ENCODE data around the gene ZNF326.
"Not testable (repeated sequence)": the region's sequence is repeated elsewhere in the genome, so short reads cannot be mapped to it uniquely, and the experiment has no call there.

ZNF326 gene

GRCh38 chr1:89999208-89999607, 4.3 kb downstream of the ZNF326 start:
- DNase-seq = no peak

GRCh38 chr1:89999628-90000027, 4.7 kb downstream of the ZNF326 start:
- peak in 1 of 2 experiments; percentile 1 for DNase-seq

DNA sequence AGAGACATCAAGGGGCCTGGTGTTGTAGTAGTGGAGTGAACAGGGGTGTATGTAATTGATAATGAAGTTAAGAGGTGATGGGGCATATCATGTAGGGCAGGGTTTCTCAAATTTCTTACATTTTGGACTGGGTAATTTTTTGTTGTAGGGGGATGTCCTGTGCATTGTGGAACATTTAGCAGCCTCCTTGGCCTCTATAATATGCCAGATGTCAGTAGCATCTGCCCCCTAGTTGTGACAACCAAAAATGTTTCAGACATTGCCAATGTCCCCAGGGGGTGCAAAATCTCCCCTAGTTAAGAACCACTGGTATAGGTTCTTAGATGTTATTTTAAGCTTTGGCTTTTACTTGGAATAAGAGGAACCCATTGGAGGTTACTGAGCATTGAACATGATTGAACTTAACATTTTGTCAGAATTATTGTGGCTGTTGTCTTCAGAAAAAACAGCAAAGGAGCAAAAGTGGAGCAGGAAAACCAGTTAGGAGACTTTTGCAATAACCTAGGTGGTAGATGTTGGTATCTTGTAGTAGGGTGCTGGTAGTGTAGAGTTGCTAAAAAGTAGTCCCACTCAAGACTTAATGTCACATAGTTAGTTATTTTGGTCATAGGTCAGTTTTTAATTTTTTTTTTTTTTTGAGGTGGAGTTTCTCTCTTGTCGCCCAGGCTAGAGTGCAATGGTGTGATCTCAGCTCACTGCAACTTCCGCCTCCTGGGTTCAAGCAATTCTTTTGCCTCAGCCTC, 6.2 kb downstream of the ZNF326 start:
- no peak for DNase-seq

- no peak for DNase-seq
Measured at GRCh38 chr1:90007979-90008404, 13.1 kb downstream of the ZNF326 start.

DNA sequence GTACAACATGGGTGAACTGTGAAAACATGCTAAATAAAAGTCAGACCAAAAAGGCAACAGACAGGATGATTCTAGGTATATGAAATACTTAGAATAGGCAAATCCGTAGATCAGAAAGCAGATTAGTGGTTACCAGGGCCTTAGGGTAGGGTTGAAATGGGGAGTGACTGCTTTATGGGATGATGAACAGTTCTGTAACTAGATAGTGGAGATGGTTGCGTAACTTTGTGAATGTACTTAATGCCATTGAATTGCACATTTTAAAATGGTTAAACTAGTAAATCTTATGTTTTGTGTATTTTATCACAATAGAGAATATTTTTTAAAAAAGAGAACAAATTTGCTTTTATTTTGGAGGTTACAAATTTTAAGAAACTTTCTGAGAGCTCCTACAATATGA, 17.4 kb downstream of the ZNF326 start:
- DNase-seq = no peak

GRCh38 chr1:90023691-90024090, 28.8 kb downstream of the ZNF326 start:
- DNase-seq = no peak

- no peak for DNase-seq
Measured at GRCh38 chr1:90027281-90027680, 32.4 kb downstream of the ZNF326 start.

DNA sequence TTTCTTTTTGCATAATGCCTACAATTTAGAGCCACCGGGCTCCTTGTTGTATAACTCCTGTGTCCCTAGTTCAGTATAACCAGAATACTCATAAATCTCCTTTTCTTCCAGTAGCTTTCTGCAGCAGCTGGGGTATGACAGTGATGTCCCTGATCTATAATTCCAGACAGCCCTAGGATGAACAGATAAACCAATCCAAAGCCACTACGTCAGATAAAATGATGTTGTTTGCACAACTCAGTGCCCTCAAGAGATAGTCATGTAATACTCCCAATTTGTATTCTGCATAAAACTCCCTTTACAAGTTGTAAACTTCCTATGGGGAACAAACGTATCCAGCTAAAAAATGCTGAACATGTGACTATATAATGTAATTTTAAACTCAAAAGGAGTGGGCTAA, 44.7 kb downstream of the ZNF326 start:
- DNase-seq = no peak

- no peak for DNase-seq
Measured at GRCh38 chr1:90043586-90043985, 48.7 kb downstream of the ZNF326 start.

GRCh38 chr1:90044346-90044745, 49.4 kb downstream of the ZNF326 start:
- DNase-seq = no peak

DNA sequence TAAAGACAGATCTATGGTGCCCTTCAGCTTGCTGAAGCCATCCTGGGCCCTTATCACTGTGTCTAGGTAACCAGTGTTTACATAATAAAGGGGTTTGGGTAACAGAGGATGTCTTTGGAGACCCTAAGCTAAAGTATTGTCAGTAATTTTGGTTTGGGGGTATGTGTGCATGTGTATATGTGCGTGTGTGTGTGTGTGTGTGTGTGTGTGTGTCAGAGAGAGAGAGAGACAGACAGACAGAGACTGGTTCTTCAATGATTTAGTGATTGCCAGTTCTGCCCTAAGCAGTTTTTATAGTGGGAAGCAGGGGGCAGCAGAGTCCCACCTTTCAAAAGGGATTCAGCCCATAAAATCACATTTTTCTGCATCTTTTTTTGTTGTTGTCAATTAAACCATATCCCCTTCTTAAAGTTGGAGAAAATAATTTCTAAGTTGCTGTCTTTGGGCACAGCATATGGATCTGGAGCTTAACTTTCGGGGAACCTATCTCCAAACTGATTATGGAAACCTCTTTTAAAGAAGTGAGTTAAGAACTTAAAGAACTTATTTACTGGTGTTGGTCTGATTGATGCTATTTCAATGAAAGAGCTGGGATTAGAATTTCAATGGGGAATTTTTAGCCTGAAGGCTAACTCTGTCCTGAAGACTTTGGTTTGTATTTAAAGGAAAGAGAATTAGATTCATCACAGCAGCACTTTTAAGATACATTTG, 51.1 kb downstream of the ZNF326 start:
- peak in 1 of 2 experiments; percentile 3 for DNase-seq

DNA sequence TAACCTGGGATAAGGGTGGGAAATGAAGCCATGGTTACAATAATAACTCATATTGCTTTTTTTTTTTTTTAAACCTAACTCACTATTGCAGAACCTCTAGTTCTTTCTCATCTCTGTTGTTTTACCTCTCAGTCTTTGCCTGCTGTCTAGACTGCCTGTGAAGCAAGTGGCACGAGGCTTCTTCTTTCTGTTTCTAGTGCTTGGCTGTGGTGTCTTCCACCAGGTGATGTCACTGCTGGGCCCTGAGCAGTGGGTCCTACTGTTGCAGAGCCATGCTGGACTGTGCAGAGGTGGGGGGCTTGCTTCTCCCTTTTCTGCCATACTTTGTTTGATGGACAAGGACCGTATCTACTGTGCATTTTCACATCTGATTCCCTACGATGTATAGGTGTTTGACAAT, 51.7 kb downstream of the ZNF326 start:
- no peak for DNase-seq

- no peak for DNase-seq
Measured at GRCh38 chr1:90048043-90048442, 53.1 kb downstream of the ZNF326 start.

GRCh38 chr1:90062700-90063643, 68.1 kb downstream of the ZNF326 start:
- DNase-seq = not testable (repeated sequence)

- DNase-seq = not testable (repeated sequence)
Measured at GRCh38 chr1:90064109-90064508, 69.2 kb downstream of the ZNF326 start.

- DNase-seq = no peak
Measured at GRCh38 chr1:90067194-90067931, 72.5 kb downstream of the ZNF326 start.

DNA sequence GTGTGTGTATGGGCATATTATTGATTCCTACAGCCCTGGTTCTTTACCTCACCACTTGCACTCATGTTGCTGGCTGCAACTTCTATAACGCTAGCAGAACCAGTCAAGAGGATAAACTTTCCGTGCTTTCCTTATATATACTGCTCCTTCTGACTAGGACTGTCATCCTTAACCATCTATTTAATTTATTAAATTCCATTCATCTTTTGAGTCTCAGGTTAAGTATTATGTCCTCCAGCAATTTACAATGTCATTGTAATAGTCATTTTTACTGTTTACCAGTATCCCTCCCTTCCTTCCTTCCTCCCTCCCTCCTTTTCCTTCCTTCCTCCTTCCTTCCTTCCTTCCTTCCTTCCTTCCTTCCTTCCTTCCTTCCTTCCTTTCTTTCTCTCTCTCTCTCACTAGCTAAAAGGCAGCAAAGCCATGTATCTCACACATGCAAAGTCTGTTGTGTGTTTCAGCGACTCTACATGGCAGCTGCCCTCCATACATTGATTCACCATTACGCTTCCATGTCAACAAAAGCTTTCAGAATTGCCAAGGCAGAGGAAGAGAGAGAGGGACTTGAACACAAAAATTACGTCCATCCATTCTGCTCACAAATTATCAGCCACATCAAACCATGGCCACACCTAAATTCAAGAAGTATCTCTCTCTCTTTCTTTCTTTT, 73.8 kb downstream of the ZNF326 start:
- no peak for DNase-seq

DNA sequence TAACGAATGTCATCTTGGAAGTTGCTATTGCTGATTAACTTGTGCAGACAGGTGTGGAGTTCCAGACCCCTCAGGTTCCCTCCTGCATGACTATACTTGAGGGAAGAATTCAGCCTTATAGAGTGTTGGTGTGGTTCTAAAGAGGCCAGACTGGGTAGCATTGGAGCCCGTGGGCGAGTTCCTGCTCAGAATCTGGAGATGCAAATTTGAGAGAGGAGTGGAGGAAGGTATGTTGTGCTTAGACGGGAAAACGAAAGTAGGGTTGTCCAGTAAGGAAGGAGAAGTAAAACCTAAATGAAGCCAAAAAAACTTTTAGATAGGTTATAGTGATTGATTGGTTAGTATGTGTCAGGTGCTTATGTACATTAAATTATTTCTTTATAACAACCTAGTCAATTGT, 79.2 kb downstream of the ZNF326 start:
- no peak for DNase-seq

GRCh38 chr1:90074566-90074965, 79.7 kb downstream of the ZNF326 start:
- no peak for DNase-seq

GRCh38 chr1:90074970-90075391, 80.1 kb downstream of the ZNF326 start:
- DNase-seq = peak in 1 of 2 experiments; percentile 60

DNA sequence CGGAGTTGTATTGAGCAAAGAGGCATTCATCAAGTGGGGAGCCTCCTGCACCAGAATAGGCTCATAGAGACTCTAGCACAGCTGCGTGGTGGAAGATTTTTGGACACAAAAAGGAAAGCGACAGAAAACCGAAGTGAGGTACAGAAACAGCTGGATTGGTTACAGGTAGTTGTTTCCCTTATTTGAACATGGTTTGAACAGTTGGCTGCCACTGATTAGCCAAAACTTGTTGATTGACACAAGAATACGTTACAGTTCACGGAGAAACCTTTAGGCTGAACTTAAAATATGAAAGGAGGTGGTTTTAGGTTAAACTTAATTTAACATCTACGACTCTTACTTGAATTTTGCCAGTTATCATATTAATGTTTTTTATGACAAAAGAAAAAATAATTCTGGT, 89.1 kb downstream of the ZNF326 start:
- DNase-seq = no peak

Measured in NCI-H2081 (cell line).